Neural progenitor cell (in vitro differentiated cells): Measurements from ENCODE around the gene SUCLA2.
"Not testable (repeated sequence)": the region's sequence is repeated elsewhere in the genome, so short reads cannot be mapped to it uniquely, and the experiment has no call there.

Experiments used
- EZH2phosphoT487 ChIP-seq: fragments of 200-600 bp; sonication (generic); IDR thresholded peaks from 2 replicates; pipeline ENCODE4 v1.6.1; 2017; ENCODE audit warnings: antibody characterized with exemption
- TF ChIP-seq, protein P1 (sequence below): fragments of 200-600 bp; sonication (generic); IDR thresholded peaks from 2 replicates; pipeline ENCODE4 v1.5.1; 2017; ENCODE audit warnings: antibody characterized with exemption, mild to moderate bottlenecking

- TF ChIP-seq, protein P1, sequence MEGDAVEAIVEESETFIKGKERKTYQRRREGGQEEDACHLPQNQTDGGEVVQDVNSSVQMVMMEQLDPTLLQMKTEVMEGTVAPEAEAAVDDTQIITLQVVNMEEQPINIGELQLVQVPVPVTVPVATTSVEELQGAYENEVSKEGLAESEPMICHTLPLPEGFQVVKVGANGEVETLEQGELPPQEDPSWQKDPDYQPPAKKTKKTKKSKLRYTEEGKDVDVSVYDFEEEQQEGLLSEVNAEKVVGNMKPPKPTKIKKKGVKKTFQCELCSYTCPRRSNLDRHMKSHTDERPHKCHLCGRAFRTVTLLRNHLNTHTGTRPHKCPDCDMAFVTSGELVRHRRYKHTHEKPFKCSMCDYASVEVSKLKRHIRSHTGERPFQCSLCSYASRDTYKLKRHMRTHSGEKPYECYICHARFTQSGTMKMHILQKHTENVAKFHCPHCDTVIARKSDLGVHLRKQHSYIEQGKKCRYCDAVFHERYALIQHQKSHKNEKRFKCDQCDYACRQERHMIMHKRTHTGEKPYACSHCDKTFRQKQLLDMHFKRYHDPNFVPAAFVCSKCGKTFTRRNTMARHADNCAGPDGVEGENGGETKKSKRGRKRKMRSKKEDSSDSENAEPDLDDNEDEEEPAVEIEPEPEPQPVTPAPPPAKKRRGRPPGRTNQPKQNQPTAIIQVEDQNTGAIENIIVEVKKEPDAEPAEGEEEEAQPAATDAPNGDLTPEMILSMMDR: not testable (repeated sequence)
- TF ChIP-seq EZH2phosphoT487: not testable (repeated sequence)
These were observed 926 bp upstream of the SUCLA2 start for GRCh38 chr13:48001999-48002398.
